ENCODE results near the gene TLN1. TPM values are rescaled to one million over a fixed set of nuclear protein-coding genes. Genes with fewer than 3 reads are reported as not detected.

TLN1 gene
- total RNA-seq, 1 experiment from 2014 or later, result 347 TPM

DNA sequence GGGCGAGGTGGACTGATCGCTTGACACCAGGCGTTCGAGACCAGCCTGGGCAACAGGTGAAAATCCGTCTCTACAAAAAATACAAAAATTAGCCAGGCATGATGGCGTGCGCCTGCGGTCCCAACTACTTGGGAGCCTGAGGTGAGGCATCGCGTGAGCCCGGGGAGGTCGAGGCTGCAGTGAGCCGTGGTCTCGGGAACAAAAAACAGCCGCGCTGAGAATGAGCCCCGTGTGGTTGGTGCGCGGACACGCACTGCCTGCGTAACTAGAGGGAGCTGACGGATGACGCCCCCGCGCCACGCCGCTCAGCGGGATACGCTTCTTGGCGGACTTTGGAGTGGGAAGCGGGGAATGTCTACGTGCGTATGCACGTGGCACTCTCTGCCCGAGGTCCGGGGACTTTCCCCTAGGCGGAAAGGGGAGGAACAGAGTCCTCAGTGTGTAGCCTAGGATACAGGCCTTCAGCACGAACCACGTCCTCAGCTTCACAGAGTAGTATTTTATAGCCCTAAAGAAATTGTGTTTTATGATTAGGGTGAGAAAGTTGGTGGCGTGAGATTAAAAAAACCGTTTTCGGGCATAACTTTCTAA, 74.4 kb downstream of the TLN1 start, which contains the start of gene RMRP:
RMRP (minus strand) TSS at position 474 of the 591 bp plus-strand sequence.
- BruUV-seq (replicated peaks), result no TSS peak

DNA sequence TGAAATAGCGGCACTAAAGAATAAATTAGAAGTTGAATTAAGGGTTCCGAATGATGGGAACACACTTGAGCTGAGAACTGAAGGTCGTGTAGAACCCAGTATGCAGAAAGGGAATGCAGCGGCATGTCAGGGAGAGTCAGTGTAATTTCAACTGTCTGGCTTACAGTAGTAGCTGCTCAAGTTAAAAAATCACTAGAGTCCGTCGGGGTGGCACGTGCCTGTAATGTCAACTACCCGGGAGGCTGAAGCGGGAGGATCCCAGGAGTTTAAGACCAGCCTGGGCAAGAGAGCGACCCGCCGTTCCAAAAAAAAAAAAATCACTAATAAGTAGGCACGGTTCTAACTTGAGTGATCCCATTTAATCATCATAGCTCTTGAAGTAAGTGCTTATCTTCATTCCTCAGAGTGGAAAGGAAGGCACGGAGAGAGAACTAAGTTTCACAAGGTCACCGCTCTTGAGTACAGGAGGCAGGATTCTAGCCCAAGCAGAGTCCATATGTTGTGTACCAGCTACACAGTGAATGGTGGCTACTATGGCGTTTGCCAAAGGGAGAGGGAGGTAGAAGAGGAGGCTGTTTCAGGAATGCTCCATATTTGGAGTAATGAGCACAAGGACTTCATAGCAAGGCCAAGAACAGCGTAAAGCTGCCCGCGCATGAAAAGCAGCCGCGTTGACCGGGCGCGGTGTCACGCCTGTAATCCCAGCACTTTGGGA, 75.0 kb downstream of the TLN1 start:
- ATAC-seq (peak; percentile 23), DNase-seq (ENCODE audit: low read depth, low spot score) (no peak)
- H3K4me3 ChIP-seq (ENCODE audit: low read depth in 2 of 2, low read length in 2 of 2), result peak overlapping the region; percentile 43 to 70
- POLR2A ChIA-PET, result no interaction called here
- H3K9me3 ChIP-seq (ENCODE audit: control insufficient read depth, insufficient read depth, low read depth, low read length), result no peaks in the 10 kb centered on the region
- BruUV-seq (replicated peaks), result no TSS peak
- intact Hi-C loops (cut with micrococcal nuclease; ENCODE audit: unreplicated experiment), result loop anchor here (5.0 to 10.0 kb wide), 3 partner anchors 35 to 158 kb away; partner anchors contain the start of genes HINT2 and SPAG8
- peaks cover 33% of the 10 kb centered on the region for H3K4me1 ChIP-seq (ENCODE audit: control insufficient read depth, insufficient read depth, low read length)
- in situ Hi-C loops (cut with HindIII; ENCODE audit: low pct_unique_long_range_greater_than_20kb, low sequenced_read_pairs), result no loop called here
- H3K27ac ChIP-seq (ENCODE audit: low read length), result peak overlapping the region; percentile 36
- CTCF ChIA-PET, result interaction anchor here (1.1 to 1.6 kb wide), 2 partner anchors 33 to 53 kb away, joined by 4 read pairs; partner anchors contain the start of gene TPM2
- peaks cover 3% of the 10 kb centered on the region for H3K36me3 ChIP-seq (ENCODE audit: control insufficient read depth, insufficient read depth, low read length)
- TF ChIP-seq SIN3A (IDR thresholded peaks at IDR 0.05; ENCODE audit: borderline replicate concordance, insufficient read depth, low read depth, low read length) (no peak), POLR2AphosphoS5 (IDR thresholded peaks at IDR 0.05; ENCODE audit: low read depth, low read length) (no peak), TCF7L2 (IDR thresholded peaks at IDR 0.05; ENCODE audit: low read depth, low read length) (no peak)
- TF ChIP-seq, protein P1, sequence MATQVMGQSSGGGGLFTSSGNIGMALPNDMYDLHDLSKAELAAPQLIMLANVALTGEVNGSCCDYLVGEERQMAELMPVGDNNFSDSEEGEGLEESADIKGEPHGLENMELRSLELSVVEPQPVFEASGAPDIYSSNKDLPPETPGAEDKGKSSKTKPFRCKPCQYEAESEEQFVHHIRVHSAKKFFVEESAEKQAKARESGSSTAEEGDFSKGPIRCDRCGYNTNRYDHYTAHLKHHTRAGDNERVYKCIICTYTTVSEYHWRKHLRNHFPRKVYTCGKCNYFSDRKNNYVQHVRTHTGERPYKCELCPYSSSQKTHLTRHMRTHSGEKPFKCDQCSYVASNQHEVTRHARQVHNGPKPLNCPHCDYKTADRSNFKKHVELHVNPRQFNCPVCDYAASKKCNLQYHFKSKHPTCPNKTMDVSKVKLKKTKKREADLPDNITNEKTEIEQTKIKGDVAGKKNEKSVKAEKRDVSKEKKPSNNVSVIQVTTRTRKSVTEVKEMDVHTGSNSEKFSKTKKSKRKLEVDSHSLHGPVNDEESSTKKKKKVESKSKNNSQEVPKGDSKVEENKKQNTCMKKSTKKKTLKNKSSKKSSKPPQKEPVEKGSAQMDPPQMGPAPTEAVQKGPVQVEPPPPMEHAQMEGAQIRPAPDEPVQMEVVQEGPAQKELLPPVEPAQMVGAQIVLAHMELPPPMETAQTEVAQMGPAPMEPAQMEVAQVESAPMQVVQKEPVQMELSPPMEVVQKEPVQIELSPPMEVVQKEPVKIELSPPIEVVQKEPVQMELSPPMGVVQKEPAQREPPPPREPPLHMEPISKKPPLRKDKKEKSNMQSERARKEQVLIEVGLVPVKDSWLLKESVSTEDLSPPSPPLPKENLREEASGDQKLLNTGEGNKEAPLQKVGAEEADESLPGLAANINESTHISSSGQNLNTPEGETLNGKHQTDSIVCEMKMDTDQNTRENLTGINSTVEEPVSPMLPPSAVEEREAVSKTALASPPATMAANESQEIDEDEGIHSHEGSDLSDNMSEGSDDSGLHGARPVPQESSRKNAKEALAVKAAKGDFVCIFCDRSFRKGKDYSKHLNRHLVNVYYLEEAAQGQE (IDR thresholded peaks at IDR 0.05; ENCODE audit: insufficient read depth in 1 of 2, low read depth in 2 of 2, low read length in 1 of 2), result no peak
- TF ChIP-seq, protein P2, sequence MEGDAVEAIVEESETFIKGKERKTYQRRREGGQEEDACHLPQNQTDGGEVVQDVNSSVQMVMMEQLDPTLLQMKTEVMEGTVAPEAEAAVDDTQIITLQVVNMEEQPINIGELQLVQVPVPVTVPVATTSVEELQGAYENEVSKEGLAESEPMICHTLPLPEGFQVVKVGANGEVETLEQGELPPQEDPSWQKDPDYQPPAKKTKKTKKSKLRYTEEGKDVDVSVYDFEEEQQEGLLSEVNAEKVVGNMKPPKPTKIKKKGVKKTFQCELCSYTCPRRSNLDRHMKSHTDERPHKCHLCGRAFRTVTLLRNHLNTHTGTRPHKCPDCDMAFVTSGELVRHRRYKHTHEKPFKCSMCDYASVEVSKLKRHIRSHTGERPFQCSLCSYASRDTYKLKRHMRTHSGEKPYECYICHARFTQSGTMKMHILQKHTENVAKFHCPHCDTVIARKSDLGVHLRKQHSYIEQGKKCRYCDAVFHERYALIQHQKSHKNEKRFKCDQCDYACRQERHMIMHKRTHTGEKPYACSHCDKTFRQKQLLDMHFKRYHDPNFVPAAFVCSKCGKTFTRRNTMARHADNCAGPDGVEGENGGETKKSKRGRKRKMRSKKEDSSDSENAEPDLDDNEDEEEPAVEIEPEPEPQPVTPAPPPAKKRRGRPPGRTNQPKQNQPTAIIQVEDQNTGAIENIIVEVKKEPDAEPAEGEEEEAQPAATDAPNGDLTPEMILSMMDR (IDR thresholded peaks at IDR 0.05), result no peak
- no peaks in the 10 kb centered on the region for H3K27me3 ChIP-seq (ENCODE audit: control insufficient read depth, insufficient read depth, low read length)

More for the DNA sequence above, 74.4 kb downstream of the TLN1 start, which contains the start of gene RMRP:
- H3K9me3 ChIP-seq (ENCODE audit: control insufficient read depth, insufficient read depth, low read depth, low read length), result no peaks in the 10 kb centered on the region
- peaks cover 37% of the 10 kb centered on the region for H3K4me1 ChIP-seq (ENCODE audit: control insufficient read depth, insufficient read depth, low read length)
- TF ChIP-seq SIN3A (IDR thresholded peaks at IDR 0.05; ENCODE audit: borderline replicate concordance, insufficient read depth, low read depth, low read length), result no peak
- TF ChIP-seq, protein P2 (IDR thresholded peaks at IDR 0.05), result no peak
- peak; percentile 83 for TF ChIP-seq TCF7L2 (IDR thresholded peaks at IDR 0.05; ENCODE audit: low read depth, low read length)
- H3K36me3 ChIP-seq (ENCODE audit: control insufficient read depth, insufficient read depth, low read length), result peaks cover 3% of the 10 kb centered on the region
- ATAC-seq, result peak; percentile 93
- ChIA-PET CTCF (interaction anchor here (0.5 to 1.6 kb wide), 7 partner anchors 10 to 54 kb away, joined by 3 to 6 read pairs (median 4); partner anchors contain the start of gene TPM2), POLR2A (interaction anchor here (0.5 to 1.6 kb wide), 5 partner anchors 10 to 75 kb away, joined by 3 to 4 read pairs (median 3); partner anchors contain the start of genes CREB3 and TLN1)
- DNase-seq (ENCODE audit: low read depth, low spot score), result peak; percentile 95
- in situ Hi-C loops (cut with HindIII; ENCODE audit: low pct_unique_long_range_greater_than_20kb, low sequenced_read_pairs) (no loop called here), intact Hi-C loops (cut with micrococcal nuclease; ENCODE audit: unreplicated experiment) (loop anchor here (5.0 to 10.0 kb wide), 3 partner anchors 35 to 157 kb away; partner anchors contain the start of genes HINT2 and SPAG8)
- H3K4me3 ChIP-seq (ENCODE audit: low read depth in 2 of 2, low read length in 2 of 2), result peak within 1 kb of the TSS; percentile 64 to 70
- H3K27ac ChIP-seq (ENCODE audit: low read length), result peak within 1 kb of the TSS; percentile 94
- no peaks in the 10 kb centered on the region for H3K27me3 ChIP-seq (ENCODE audit: control insufficient read depth, insufficient read depth, low read length)

Measured in Panc1 (cell line).